A549 (cell line): ENCODE data around the gene DLGAP1.

Source experiments
- CEBPB ChIP-seq, 2 experiments: fragments of >200 bp in 1 of 2; sonication (Bioruptor Twin) in 1 of 2; formaldehyde crosslinking in 1 of 2; IDR thresholded peaks; 2 replicates each; pipeline ENCODE4 v1.6.1; 2012 to 2016
- EP300 ChIP-seq, 2 experiments: fragments of >200 bp; sonication (Bioruptor Twin); formaldehyde crosslinking; IDR thresholded peaks; 2 replicates in 1 of 2; 3 replicates in 1 of 2; pipeline ENCODE4 v1.6.1; 2016 to 2017
- JUN ChIP-seq, 2 experiments: fragments of >200 bp; sonication (Bioruptor Twin); formaldehyde crosslinking; IDR thresholded peaks; 2 replicates in 1 of 2; 3 replicates in 1 of 2; pipeline ENCODE4 v1.6.1; 2016 to 2017
- POLR2A ChIP-seq: IDR thresholded peaks from 2 replicates; pipeline ENCODE4 v1.6.1; 2012; ENCODE audit warnings: mild to moderate bottlenecking, low read length
- RAD21 ChIP-seq, 2 experiments: fragments of >200 bp in 1 of 2; sonication (Bioruptor Twin) in 1 of 2; formaldehyde crosslinking in 1 of 2; IDR thresholded peaks in 1 of 2; conservative IDR thresholded peaks in 1 of 2; 2 replicates in 1 of 2; 3 replicates in 1 of 2; pipeline ENCODE4 v1.6.1; 2012 to 2018; ENCODE audit warnings: inconsistent platforms in 1 of 2
- RCOR1 ChIP-seq: fragments of 150-350 bp; IDR thresholded peaks from 2 replicates; pipeline ENCODE4 v1.6.1; 2014; ENCODE audit warnings: antibody characterized with exemption, low read length, low read depth
- RFX5 ChIP-seq: fragments of 450-650 bp; IDR thresholded peaks from 2 replicates; pipeline ENCODE4 v1.7.1; 2014; ENCODE audit warnings: antibody characterized with exemption, mild to moderate bottlenecking, moderate library complexity
- SMC3 ChIP-seq: fragments of >200 bp; sonication (Bioruptor Twin); formaldehyde crosslinking; IDR thresholded peaks from 3 replicates; pipeline ENCODE4 v1.6.1; 2018; ENCODE audit warnings: inconsistent platforms
- TP53 ChIP-seq: fragments of 250-450 bp; sonication (Bioruptor Pico); IDR thresholded peaks from 2 replicates; pipeline ENCODE4 v1.5.0; 2021; ENCODE audit warnings: mild to moderate bottlenecking, moderate library complexity
- TF ChIP-seq, protein P1 (sequence below): fragments of >200 bp; sonication (Bioruptor Twin); formaldehyde crosslinking; IDR thresholded peaks from 3 replicates; pipeline ENCODE4 v1.5.1; 2016
- TF ChIP-seq, protein P2 (sequence below): fragments of 200-600 bp; sonication (generic); IDR thresholded peaks from 2 replicates; pipeline ENCODE4 v1.6.1; 2016; ENCODE audit warnings: antibody characterized with exemption, mild to moderate bottlenecking, moderate library complexity
- TF ChIP-seq, protein P3 (sequence below): IDR thresholded peaks from 2 replicates; pipeline ENCODE4 v1.6.1; 2012
- TF ChIP-seq, protein P4 (sequence below): fragments of 450-650 bp; IDR thresholded peaks from 2 replicates; pipeline ENCODE4 v1.6.1; 2014; ENCODE audit warnings: antibody characterized with exemption

DNA sequence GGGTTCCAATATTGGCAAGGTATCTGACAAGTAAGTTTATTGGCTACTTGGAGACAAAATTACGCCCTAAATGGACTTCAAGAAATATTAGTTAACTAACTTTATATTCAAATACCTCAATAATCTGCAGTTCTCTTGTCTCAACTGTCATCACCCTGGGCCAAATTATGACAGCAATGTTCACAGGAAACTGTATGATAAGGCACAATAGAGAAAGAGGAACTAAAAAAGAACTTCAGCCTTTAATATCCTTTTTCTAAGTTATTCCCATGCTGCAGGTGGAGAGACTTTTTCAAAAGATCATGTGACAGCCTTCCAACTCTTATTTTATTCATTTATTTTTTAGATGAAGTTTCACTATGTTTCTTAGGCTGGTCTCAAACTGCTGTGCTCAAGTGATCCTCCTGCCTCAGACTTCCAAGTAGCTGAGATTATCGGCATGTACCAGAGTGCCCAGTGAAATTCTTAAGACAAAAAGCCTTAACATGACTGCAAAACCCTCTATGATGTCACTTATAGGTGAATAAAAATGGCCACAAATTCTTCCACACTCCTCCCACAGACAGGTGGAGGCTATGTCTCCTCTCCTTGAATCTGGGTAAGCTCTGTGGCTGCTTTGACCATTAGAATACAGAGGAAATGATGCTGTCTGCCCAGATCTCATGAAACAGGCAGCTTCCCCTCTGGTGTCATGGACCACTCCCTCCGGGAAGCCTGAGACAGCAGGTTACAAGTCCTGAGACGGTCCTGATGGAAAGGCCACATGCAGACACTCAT, 794.2 kb downstream of the DLGAP1 start:
- no peak for TF ChIP-seq SMC3
- TF ChIP-seq EP300 (IDR thresholded peaks at IDR 0.05) = no peak
- TF ChIP-seq POLR2A = no peak
- TF ChIP-seq, protein P1, sequence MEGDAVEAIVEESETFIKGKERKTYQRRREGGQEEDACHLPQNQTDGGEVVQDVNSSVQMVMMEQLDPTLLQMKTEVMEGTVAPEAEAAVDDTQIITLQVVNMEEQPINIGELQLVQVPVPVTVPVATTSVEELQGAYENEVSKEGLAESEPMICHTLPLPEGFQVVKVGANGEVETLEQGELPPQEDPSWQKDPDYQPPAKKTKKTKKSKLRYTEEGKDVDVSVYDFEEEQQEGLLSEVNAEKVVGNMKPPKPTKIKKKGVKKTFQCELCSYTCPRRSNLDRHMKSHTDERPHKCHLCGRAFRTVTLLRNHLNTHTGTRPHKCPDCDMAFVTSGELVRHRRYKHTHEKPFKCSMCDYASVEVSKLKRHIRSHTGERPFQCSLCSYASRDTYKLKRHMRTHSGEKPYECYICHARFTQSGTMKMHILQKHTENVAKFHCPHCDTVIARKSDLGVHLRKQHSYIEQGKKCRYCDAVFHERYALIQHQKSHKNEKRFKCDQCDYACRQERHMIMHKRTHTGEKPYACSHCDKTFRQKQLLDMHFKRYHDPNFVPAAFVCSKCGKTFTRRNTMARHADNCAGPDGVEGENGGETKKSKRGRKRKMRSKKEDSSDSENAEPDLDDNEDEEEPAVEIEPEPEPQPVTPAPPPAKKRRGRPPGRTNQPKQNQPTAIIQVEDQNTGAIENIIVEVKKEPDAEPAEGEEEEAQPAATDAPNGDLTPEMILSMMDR = no peak
- no peak for TF ChIP-seq CEBPB (IDR thresholded peaks at IDR 0.05)
- TF ChIP-seq, protein P2, sequence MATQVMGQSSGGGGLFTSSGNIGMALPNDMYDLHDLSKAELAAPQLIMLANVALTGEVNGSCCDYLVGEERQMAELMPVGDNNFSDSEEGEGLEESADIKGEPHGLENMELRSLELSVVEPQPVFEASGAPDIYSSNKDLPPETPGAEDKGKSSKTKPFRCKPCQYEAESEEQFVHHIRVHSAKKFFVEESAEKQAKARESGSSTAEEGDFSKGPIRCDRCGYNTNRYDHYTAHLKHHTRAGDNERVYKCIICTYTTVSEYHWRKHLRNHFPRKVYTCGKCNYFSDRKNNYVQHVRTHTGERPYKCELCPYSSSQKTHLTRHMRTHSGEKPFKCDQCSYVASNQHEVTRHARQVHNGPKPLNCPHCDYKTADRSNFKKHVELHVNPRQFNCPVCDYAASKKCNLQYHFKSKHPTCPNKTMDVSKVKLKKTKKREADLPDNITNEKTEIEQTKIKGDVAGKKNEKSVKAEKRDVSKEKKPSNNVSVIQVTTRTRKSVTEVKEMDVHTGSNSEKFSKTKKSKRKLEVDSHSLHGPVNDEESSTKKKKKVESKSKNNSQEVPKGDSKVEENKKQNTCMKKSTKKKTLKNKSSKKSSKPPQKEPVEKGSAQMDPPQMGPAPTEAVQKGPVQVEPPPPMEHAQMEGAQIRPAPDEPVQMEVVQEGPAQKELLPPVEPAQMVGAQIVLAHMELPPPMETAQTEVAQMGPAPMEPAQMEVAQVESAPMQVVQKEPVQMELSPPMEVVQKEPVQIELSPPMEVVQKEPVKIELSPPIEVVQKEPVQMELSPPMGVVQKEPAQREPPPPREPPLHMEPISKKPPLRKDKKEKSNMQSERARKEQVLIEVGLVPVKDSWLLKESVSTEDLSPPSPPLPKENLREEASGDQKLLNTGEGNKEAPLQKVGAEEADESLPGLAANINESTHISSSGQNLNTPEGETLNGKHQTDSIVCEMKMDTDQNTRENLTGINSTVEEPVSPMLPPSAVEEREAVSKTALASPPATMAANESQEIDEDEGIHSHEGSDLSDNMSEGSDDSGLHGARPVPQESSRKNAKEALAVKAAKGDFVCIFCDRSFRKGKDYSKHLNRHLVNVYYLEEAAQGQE = no peak
- no peak for TF ChIP-seq RCOR1
- TF ChIP-seq, protein P3, sequence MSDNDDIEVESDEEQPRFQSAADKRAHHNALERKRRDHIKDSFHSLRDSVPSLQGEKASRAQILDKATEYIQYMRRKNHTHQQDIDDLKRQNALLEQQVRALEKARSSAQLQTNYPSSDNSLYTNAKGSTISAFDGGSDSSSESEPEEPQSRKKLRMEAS = no peak
- no peak for TF ChIP-seq JUN (IDR thresholded peaks at IDR 0.05)
- no peak for TF ChIP-seq RAD21 (conservative IDR thresholded peaks at IDR 0.05 in 1 of 2, IDR thresholded peaks at IDR 0.05 in 1 of 2)
- no peak for TF ChIP-seq TP53
- TF ChIP-seq, protein P4, sequence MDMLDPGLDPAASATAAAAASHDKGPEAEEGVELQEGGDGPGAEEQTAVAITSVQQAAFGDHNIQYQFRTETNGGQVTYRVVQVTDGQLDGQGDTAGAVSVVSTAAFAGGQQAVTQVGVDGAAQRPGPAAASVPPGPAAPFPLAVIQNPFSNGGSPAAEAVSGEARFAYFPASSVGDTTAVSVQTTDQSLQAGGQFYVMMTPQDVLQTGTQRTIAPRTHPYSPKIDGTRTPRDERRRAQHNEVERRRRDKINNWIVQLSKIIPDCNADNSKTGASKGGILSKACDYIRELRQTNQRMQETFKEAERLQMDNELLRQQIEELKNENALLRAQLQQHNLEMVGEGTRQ = no peak
- TF ChIP-seq RFX5 = no peak
